SK-N-SH (cell line): Measurements from ENCODE around the gene NEURL3. TPM values are rescaled to one million over a fixed set of nuclear protein-coding genes. Genes with fewer than 3 reads are reported as not detected.
A peak's percentile ranks its signal among the peaks of the same experiment; 100 is the strongest.

Experiments used
- CTCF ChIA-PET: fragments of 300-600, 350-600 bp; formaldehyde crosslinking; extraction: SDS; loops from one replicate; lab custom pipeline; 2021; lab: Yijun Ruan, JAX
- POLR2A ChIA-PET: fragments of 350-600 bp; sonication (Branson Sonifier 250); formaldehyde crosslinking; extraction: SDS; loops from one replicate; lab custom pipeline; 2020; ENCODE audit warnings: antibody characterized with exemption, inconsistent platforms; lab: Yijun Ruan, JAX
- DNase-seq: peaks from one replicate; pipeline ENCODE4 v3.0.0; 2012
- H2AFZ ChIP-seq: fragments of 200-600 bp; sonication (generic); 2 replicates; pipeline ENCODE4 v1.8.1; 2016; ENCODE audit warnings: antibody characterized with exemption, mild to moderate bottlenecking, low read depth
- H3F3A ChIP-seq: fragments of 200-600 bp; sonication (generic); replicated peaks from 2 replicates; pipeline ENCODE3; 2016; ENCODE audit warnings: antibody characterized with exemption, mild to moderate bottlenecking; ENCODE audit not compliant: insufficient read depth
- H3K27ac ChIP-seq, 2 experiments: fragments of 200-500 bp in 1 of 2; fragments of 200-600 bp in 1 of 2; sonication (Bioruptor generic) in 1 of 2; sonication (generic), shearing (Covaris generic) in 1 of 2; 2 replicates each; pipeline versions ENCODE4 v1.5.1 to v1.6.1; 2014 to 2016; ENCODE audit warnings: low read depth in 2 of 2, inconsistent platforms in 1 of 2, low read length in 1 of 2, mild to moderate bottlenecking in 1 of 2, mixed read lengths in 1 of 2
- H3K27me3 ChIP-seq: fragments of 200-600 bp; sonication (generic), shearing (Covaris generic); 2 replicates; pipeline ENCODE4 v1.6.1; 2016; ENCODE audit warnings: mixed run types; ENCODE audit not compliant: insufficient read depth
- H3K36me3 ChIP-seq, 2 experiments: fragments of 200-500 bp in 1 of 2; fragments of 200-600 bp in 1 of 2; sonication (Bioruptor generic) in 1 of 2; sonication (generic) in 1 of 2; replicated peaks in 1 of 2; 2 replicates each; pipeline versions ENCODE3 to v1.5.1; 2014 to 2016; ENCODE audit warnings: low read length in 1 of 2, mild to moderate bottlenecking in 1 of 2; ENCODE audit not compliant: insufficient read depth in 2 of 2, control insufficient read depth in 1 of 2
- H3K4me1 ChIP-seq, 2 experiments: fragments of 200-500 bp in 1 of 2; fragments of 200-600 bp in 1 of 2; sonication (Bioruptor generic) in 1 of 2; sonication (generic), shearing (Covaris generic) in 1 of 2; 2 replicates each; pipeline versions ENCODE4 v1.5.1 to v1.6.1; 2014 to 2016; ENCODE audit warnings: low read depth in 1 of 2, low read length in 1 of 2, mixed run types in 1 of 2; ENCODE audit not compliant: insufficient read depth in 2 of 2, control insufficient read depth in 1 of 2
- H3K4me2 ChIP-seq: fragments of 200-600 bp; sonication (generic), shearing (Covaris generic); 2 replicates; pipeline ENCODE4 v1.6.1; 2017; ENCODE audit warnings: mixed run types
- H3K4me3 ChIP-seq, 2 experiments: fragments of 200-500 bp in 1 of 2; fragments of 200-600 bp in 1 of 2; sonication (Bioruptor generic) in 1 of 2; sonication (generic), shearing (Covaris generic) in 1 of 2; 2 replicates each; pipeline versions ENCODE4 v1.5.1 to v1.8.1; 2014 to 2016; ENCODE audit warnings: low read depth in 2 of 2, inconsistent platforms in 1 of 2, low read length in 1 of 2, mild to moderate bottlenecking in 1 of 2, mixed read lengths in 1 of 2, moderate library complexity in 1 of 2
- H3K79me2 ChIP-seq: fragments of 200-600 bp; sonication (generic); 2 replicates; pipeline ENCODE4 v1.8.1; 2017; ENCODE audit warnings: mild to moderate bottlenecking; ENCODE audit not compliant: insufficient read depth
- H3K9ac ChIP-seq: fragments of 200-600 bp; sonication (generic); 2 replicates; pipeline ENCODE4 v1.6.1; 2017; ENCODE audit warnings: mixed run types
- H3K9me2 ChIP-seq: fragments of 200-600 bp; sonication (generic); 2 replicates; pipeline ENCODE4 v1.6.1; 2017; ENCODE audit warnings: mixed run types
- H3K9me3 ChIP-seq: fragments of 200-600 bp; sonication (generic); 2 replicates; pipeline ENCODE4 v1.6.1; 2017; ENCODE audit warnings: mixed run types, mild to moderate bottlenecking, moderate library complexity
- H4K20me1 ChIP-seq: fragments of 200-600 bp; sonication (generic); 2 replicates; pipeline ENCODE4 v1.6.1; 2017; ENCODE audit warnings: mild to moderate bottlenecking, mixed run types; ENCODE audit not compliant: insufficient read depth
- CHD2 ChIP-seq: fragments of 150-350 bp; IDR thresholded peaks from 2 replicates; pipeline ENCODE4 v1.6.1; 2018; ENCODE audit warnings: low read length; ENCODE audit not compliant: partially characterized antibody
- CTCF ChIP-seq: fragments of 200-600 bp; sonication (generic); IDR thresholded peaks from 2 replicates; pipeline ENCODE4 v1.6.1; 2017; ENCODE audit warnings: antibody characterized with exemption, mild to moderate bottlenecking, moderate library complexity
- EP300 ChIP-seq, 2 experiments: IDR thresholded peaks; 2 replicates each; pipeline versions ENCODE4 v1.4.0 to v1.6.1; 2012; ENCODE audit warnings: borderline replicate concordance in 1 of 2, low read depth in 1 of 2, low read length in 1 of 2
- MEF2A ChIP-seq: IDR thresholded peaks from 2 replicates; pipeline ENCODE4 v1.4.0; 2012; ENCODE audit warnings: low read depth, borderline replicate concordance
- PBX3 ChIP-seq: IDR thresholded peaks from 2 replicates; pipeline ENCODE4; 2012
- REST ChIP-seq: IDR thresholded peaks from 2 replicates; pipeline ENCODE4 v1.6.1; 2012; ENCODE audit warnings: mild to moderate bottlenecking, low read depth, low read length, moderate library complexity
- SIN3A ChIP-seq: IDR thresholded peaks from 2 replicates; pipeline ENCODE4 v1.6.1; 2012; ENCODE audit warnings: low read depth, mild to moderate bottlenecking, low read length, moderate library complexity, borderline replicate concordance
- TAF1 ChIP-seq: IDR thresholded peaks from 2 replicates; pipeline ENCODE4 v1.6.1; 2012; ENCODE audit warnings: low read depth, mild to moderate bottlenecking, low read length, moderate library complexity, borderline replicate concordance
- TCF12 ChIP-seq: IDR thresholded peaks from 2 replicates; pipeline ENCODE4 v1.4.0; 2012
- TEAD4 ChIP-seq: IDR thresholded peaks from 2 replicates; pipeline ENCODE4 v1.4.0; 2012; ENCODE audit warnings: mild to moderate bottlenecking, borderline replicate concordance; ENCODE audit not compliant: insufficient read depth
- YY1 ChIP-seq: IDR thresholded peaks from 2 replicates; pipeline ENCODE4 v1.4.0; 2012; ENCODE audit warnings: low read depth, mild to moderate bottlenecking
- WGBS: methylation state at CpG from one replicate; pipeline ENCODE4 v1.1.6; 2017; ENCODE audit warnings: low lambda C conversion rate; 5-methylcytosine and 5-hydroxymethylcytosine counted together
- polyA plus RNA-seq, 3 experiments: library from polyadenylated mRNA; depleted of rRNA; stranded (reverse); fragments of >200 nt; gene quantifications; 2 replicates each; pipeline ENCODE4 v1.2.3, GENCODE V29; 2012

Gene NEURL3
- polyA plus RNA-seq, 1 of the 3 experiments (the other 2 are of a cell fraction), result 0.08 TPM

DNA sequence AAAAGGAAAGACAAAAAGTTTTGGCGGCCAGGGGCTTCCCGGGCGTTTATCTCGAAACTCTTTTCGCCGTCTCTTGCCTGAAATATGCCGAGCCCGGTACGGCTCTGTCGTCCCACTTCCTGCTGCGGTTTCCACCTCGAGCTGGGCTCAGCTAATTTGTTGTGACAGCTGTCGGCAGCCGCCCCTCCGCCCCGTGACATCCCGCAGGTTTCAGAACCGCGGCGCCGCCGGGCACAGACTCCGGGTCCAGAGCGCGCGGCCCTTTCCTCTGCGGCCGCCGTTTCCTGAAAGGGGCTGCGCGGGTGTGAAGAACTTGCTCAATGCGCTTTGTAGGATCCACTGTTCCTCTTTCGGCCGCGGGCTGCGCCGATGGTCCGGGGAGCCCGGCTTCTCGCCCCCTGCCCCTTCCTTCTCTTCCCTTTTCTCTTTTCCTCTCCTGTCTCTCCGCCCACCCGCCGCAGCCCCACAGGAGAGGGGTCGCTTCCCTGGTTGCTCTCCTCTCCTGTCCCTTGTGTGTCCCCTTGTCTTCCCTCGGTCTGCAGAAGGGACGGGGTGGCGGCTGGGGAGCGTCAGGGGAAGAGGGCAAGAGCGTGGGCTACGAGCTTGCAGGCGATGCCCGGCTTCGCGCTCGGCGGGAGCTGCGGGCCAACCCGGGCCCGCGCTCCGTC, 32.0 kb upstream of the NEURL3 start:
- 6% methylated on average over 27 of the region's 61 CpGs for WGBS
- POLR2A ChIA-PET, result interaction anchor here (1.5 kb wide), 1 partner anchor 11 kb away, joined by 3 read pairs; no protein-coding TSS in a partner anchor
- Histone ChIP-seq H4K20me1 (peaks cover 22% of the 10 kb centered on the region; the same call in 1 of the 2 replicates), H3K79me2 (0 out of 2 replicates have a peak, but pooled peaks cover 3% of the 10 kb centered on the region), H3K4me2 (peak overlapping the region; percentile 96), H3K4me3 (peak overlapping the region; percentile 69 to 79), H3K9ac (peak overlapping the region; percentile 81), H3F3A (peaks cover 3% of the 10 kb centered on the region), H3K9me3 (no peaks in the 10 kb centered on the region), H3K27me3 (no peaks in the 10 kb centered on the region), H3K9me2 (no peaks in the 10 kb centered on the region), H3K27ac (peak overlapping the region in 1 of 2 experiments; percentile 46; a peak in 1 of 4 replicates), H3K4me1 (peaks cover 25 to 42% of the 10 kb centered on the region in 2 experiments; a peak in 3 of 4 replicates), H2AFZ (peak overlapping the region; percentile 78; the same call in 1 of the 2 replicates), H3K36me3 (no peaks in the 10 kb centered on the region)
- TF ChIP-seq PBX3 (peak; percentile 80), EP300 (IDR thresholded peaks at IDR 0.05; ENCODE audit: borderline replicate concordance in 1 of 2, low read depth in 1 of 2, low read length in 1 of 2) (no peak), TEAD4 (no peak), TCF12 (peak; percentile 13; the same call in 1 of the 2 replicates), CTCF (no peak), MEF2A (no peak), YY1 (no peak), TAF1 (no peak), SIN3A (peak; percentile 82; the same call in 1 of the 2 replicates)
- DNase-seq, result peak; percentile 69
- CTCF ChIA-PET, result interaction anchor here (0.8 to 8.6 kb wide), 4 partner anchors 11 to 64 kb away, joined by 3 to 91 read pairs (median 19); no protein-coding TSS in a partner anchor

DNA sequence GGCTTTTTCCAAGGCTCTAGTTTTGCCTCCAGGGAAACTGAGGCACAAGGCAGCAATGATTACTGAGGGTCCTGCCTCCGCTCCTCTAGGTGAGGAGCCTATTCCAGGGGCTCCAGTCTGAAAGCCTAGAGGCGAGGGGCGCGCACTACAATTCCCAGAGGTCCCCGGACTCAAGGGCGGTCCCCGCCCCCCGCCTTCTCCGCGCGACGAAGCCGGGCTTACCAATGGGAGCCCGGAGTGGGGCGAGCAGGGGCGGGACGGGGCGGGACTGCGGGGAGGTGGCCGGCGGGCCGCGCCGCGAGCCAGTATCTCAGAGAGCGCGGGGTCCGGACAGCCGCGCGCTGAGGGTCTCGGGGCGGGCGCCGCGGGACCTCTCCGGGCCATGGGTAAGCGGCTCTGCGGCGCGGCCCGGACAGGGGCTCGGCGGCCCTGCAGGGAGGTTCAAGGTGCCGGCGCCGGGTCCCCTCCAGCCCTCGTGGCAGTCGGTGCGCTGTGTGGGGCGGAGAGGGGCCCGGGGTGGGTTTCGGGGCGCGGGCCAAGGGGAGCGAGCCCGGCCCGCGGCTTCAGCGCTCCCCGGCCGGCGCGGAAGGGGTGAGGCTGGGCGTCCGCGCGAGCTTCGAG, 31.4 kb upstream of the NEURL3 start, which contains the start of gene ARID5A:
TSS of gene ARID5A (plus strand) at position 308 of the 621 bp plus-strand sequence. CDS start at position 383, 75 bp downstream.
- Histone ChIP-seq H3K9ac (peak within 1 kb of the TSS; percentile 81), H3K4me1 (peaks cover 28 to 46% of the 10 kb centered on the region in 2 experiments), H3K4me3 (peak within 1 kb of the TSS; percentile 69 to 79), H3K27ac (peak within 1 kb of the TSS in 1 of 2 experiments; percentile 46; a peak in 1 of 4 replicates), H3K79me2 (0 out of 2 replicates have a peak, but pooled peaks cover 3% of the 10 kb centered on the region), H3K9me3 (no peaks in the 10 kb centered on the region), H3K4me2 (peak within 1 kb of the TSS; percentile 96), H3K27me3 (no peaks in the 10 kb centered on the region), H3F3A (peaks cover 3% of the 10 kb centered on the region), H3K36me3 (no peaks in the 10 kb centered on the region), H2AFZ (peak within 1 kb of the TSS; percentile 78; the same call in 1 of the 2 replicates), H3K9me2 (no peaks in the 10 kb centered on the region), H4K20me1 (peaks cover 22% of the 10 kb centered on the region; the same call in 1 of the 2 replicates)
- peak; percentile 53 for TF ChIP-seq CHD2
- TF ChIP-seq REST, result 0 out of 2 replicates have a peak, but pooled peaks have one; percentile 15
- TF ChIP-seq TAF1, result peak; percentile 57; the same call in 1 of the 2 replicates
- TF ChIP-seq SIN3A, result no peak
- POLR2A ChIA-PET, result no interaction called here
- CTCF ChIA-PET, result interaction anchor here (4.8 to 8.6 kb wide), 3 partner anchors 18 to 27 kb away, joined by 34 to 91 read pairs (median 47); no protein-coding TSS in a partner anchor
- no CpG with 5 or more reads among the region's 69 CpGs for WGBS
- peak; percentile 98 for DNase-seq
